OCI-LY1 (cell line): ENCODE data around the gene PXDC1.

Experiments
- EZH2 ChIP-seq: fragments of 200-600 bp; sonication (generic), shearing (Covaris generic); IDR thresholded peaks from 2 replicates; pipeline ENCODE4 v1.8.0; 2017; ENCODE audit warnings: borderline replicate concordance, mixed run types, mild to moderate bottlenecking, antibody characterized with exemption, low read length, moderate library complexity, mixed read lengths
- TF ChIP-seq, protein P1 (sequence below): fragments of 200-600 bp; sonication (generic), shearing (Covaris generic); IDR thresholded peaks from 2 replicates; pipeline ENCODE4 v1.5.1; 2017; ENCODE audit warnings: mild to moderate bottlenecking, antibody characterized with exemption, low read length, moderate library complexity, mixed read lengths

DNA sequence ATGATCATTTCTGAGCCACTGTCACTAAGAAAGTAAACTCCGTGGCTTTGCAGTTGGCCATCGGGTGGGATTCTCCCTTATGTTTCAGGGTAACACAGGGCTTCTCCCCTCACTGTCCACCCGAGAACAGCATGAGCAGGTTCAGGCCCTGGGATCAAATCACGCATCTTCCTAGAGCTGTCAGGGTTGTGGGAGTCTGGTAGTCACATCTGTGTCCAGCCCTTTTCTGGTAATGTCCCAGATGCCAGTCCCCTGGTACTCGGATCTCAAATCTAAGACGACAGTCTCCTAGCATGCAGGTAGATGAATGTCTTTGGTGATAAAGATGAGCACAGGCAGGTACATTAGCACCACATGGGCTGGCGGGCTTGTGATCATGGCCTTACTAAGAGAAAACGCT, 4.8 kb downstream of the PXDC1 start:
- TF ChIP-seq, protein P1, sequence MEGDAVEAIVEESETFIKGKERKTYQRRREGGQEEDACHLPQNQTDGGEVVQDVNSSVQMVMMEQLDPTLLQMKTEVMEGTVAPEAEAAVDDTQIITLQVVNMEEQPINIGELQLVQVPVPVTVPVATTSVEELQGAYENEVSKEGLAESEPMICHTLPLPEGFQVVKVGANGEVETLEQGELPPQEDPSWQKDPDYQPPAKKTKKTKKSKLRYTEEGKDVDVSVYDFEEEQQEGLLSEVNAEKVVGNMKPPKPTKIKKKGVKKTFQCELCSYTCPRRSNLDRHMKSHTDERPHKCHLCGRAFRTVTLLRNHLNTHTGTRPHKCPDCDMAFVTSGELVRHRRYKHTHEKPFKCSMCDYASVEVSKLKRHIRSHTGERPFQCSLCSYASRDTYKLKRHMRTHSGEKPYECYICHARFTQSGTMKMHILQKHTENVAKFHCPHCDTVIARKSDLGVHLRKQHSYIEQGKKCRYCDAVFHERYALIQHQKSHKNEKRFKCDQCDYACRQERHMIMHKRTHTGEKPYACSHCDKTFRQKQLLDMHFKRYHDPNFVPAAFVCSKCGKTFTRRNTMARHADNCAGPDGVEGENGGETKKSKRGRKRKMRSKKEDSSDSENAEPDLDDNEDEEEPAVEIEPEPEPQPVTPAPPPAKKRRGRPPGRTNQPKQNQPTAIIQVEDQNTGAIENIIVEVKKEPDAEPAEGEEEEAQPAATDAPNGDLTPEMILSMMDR = no peak
- TF ChIP-seq EZH2 = no peak
